GM23248 (cell line): ENCODE data around the gene UBASH3A. TPM values are rescaled to one million over a fixed set of nuclear protein-coding genes. Genes with fewer than 3 reads are reported as not detected.

Source experiments
- DNase-seq: peaks from one replicate; pipeline ENCODE4 v3.0.0-alpha.2; 2015
- H2AFZ ChIP-seq: fragments of 200-600 bp; sonication (generic); 2 replicates; pipeline ENCODE4 v1.6.1; 2016; ENCODE audit warnings: antibody characterized with exemption
- H3F3A ChIP-seq: fragments of 200-600 bp; sonication (generic); 2 replicates; pipeline ENCODE4 v1.6.1; 2016; ENCODE audit warnings: mild to moderate bottlenecking, antibody characterized with exemption, mixed run types; ENCODE audit not compliant: insufficient read depth
- H3K27ac ChIP-seq: fragments of 200-600 bp; sonication (generic); 2 replicates; pipeline ENCODE4 v1.5.1; 2016; ENCODE audit warnings: mild to moderate bottlenecking
- H3K27me3 ChIP-seq: fragments of 200-600 bp; sonication (generic); replicated peaks from 2 replicates; pipeline ENCODE4 v1.6.1; 2016; ENCODE audit warnings: mild to moderate bottlenecking; ENCODE audit not compliant: insufficient read depth
- H3K36me3 ChIP-seq: fragments of 200-600 bp; sonication (generic); 2 replicates; pipeline ENCODE4 v1.6.1; 2016; ENCODE audit warnings: low read depth, mild to moderate bottlenecking
- H3K4me1 ChIP-seq: fragments of 200-600 bp; sonication (generic); 2 replicates; pipeline ENCODE4 v1.6.1; 2016; ENCODE audit warnings: mild to moderate bottlenecking; ENCODE audit not compliant: insufficient read depth
- H3K4me2 ChIP-seq: fragments of 200-600 bp; sonication (generic); one replicate; pipeline ENCODE4 v1.6.1; 2016; ENCODE audit warnings: mild to moderate bottlenecking; ENCODE audit not compliant: unreplicated experiment
- H3K4me3 ChIP-seq: fragments of 200-600 bp; sonication (generic); 2 replicates; pipeline ENCODE4 v1.5.1; 2016; ENCODE audit warnings: mild to moderate bottlenecking
- H3K79me2 ChIP-seq: fragments of 200-600 bp; sonication (generic); 2 replicates; pipeline ENCODE4 v1.6.1; 2016; ENCODE audit warnings: mild to moderate bottlenecking; ENCODE audit not compliant: insufficient read depth
- H3K9ac ChIP-seq: fragments of 200-600 bp; sonication (generic); 2 replicates; pipeline ENCODE4 v1.6.1; 2016; ENCODE audit warnings: mild to moderate bottlenecking
- H3K9me2 ChIP-seq: fragments of 200-600 bp; sonication (generic); 2 replicates; pipeline ENCODE4 v1.6.1; 2016; ENCODE audit warnings: mixed run types, mild to moderate bottlenecking, moderate library complexity; ENCODE audit not compliant: insufficient read depth
- H3K9me3 ChIP-seq: fragments of 200-600 bp; sonication (generic); one replicate; pipeline ENCODE4 v1.6.1; 2017; ENCODE audit warnings: low read depth
- H4K20me1 ChIP-seq: fragments of 200-600 bp; sonication (generic); 2 replicates; pipeline ENCODE4 v1.6.0; 2016; ENCODE audit not compliant: insufficient read depth
- EZH2 ChIP-seq: fragments of 200-600 bp; sonication (generic); IDR thresholded peaks from 2 replicates; pipeline ENCODE4 v1.6.1; 2018; ENCODE audit warnings: antibody characterized with exemption, mild to moderate bottlenecking; ENCODE audit not compliant: insufficient read depth, poor library complexity, severe bottlenecking
- EZH2phosphoT487 ChIP-seq: fragments of 200-600 bp; sonication (generic); IDR thresholded peaks from 2 replicates; pipeline ENCODE4 v1.6.1; 2018; ENCODE audit warnings: antibody characterized with exemption, moderate library complexity, mild to moderate bottlenecking, low read depth; ENCODE audit not compliant: insufficient read depth
- WGBS, 2 experiments: methylation state at CpG; one replicate each; pipeline ENCODE4 v1.1.6; 2015 to 2017; ENCODE audit warnings: low lambda C conversion rate in 2 of 2, low coverage in 1 of 2; ENCODE audit errors: missing lambda C conversion rate in 2 of 2; 5-methylcytosine and 5-hydroxymethylcytosine counted together
- in situ Hi-C: fragments of 300-500 bp; cut with MboI; formaldehyde crosslinking; loops from 2 replicates; pipeline ENCODE4 v1.15.0; 2020
- polyA plus RNA-seq: library from polyadenylated mRNA; unstranded; fragments of >200 nt; fragmentation: Nextera tagmentation; extraction: Ambion mirVana; gene quantifications from 2 replicates; pipeline ENCODE4 v1.2.1, GENCODE V29; 2016
- total RNA-seq: library from RNA; depleted of rRNA; stranded (reverse); fragments of >200 nt; shearing (Covaris generic); gene quantifications from 2 replicates; pipeline ENCODE4 v1.2.3, GENCODE V29; 2014

Gene UBASH3A
- total and polyA plus RNA-seq, 2 experiments from 2014 or later = not detected

GRCh38 chr21:42377951-42378340, 25.8 kb upstream of the UBASH3A start:
- in situ Hi-C loops = no loop called here
- H3K4me1 ChIP-seq = no peaks in the 10 kb centered on the region
- H3K9me3 ChIP-seq = no peaks in the 10 kb centered on the region
- no peaks in the 10 kb centered on the region for H3K79me2 ChIP-seq
- no peak overlapping the region for H3K4me2 ChIP-seq
- DNase-seq = no peak
- H3K9me2 ChIP-seq = no peaks in the 10 kb centered on the region
- no peak overlapping the region for H3K4me3 ChIP-seq
- TF ChIP-seq EZH2 (no peak), EZH2phosphoT487 (no peak)
- no peak overlapping the region for H2AFZ ChIP-seq
- peaks cover 5% of the 10 kb centered on the region for H3K27me3 ChIP-seq
- 29 to 34% methylated on average over 5 of the region's 5 CpGs for WGBS, 2 experiments
- H3K9ac ChIP-seq = no peak overlapping the region
- H3K27ac ChIP-seq = no peak overlapping the region
- H3K36me3 ChIP-seq = no peaks in the 10 kb centered on the region
- H4K20me1 ChIP-seq = no peaks in the 10 kb centered on the region
- H3F3A ChIP-seq = no peaks in the 10 kb centered on the region

- H3K9me2 ChIP-seq = no peaks in the 10 kb centered on the region
- H3K27ac ChIP-seq = no peak overlapping the region
- H3K4me1 ChIP-seq = no peaks in the 10 kb centered on the region
- no peak overlapping the region for H3K9ac ChIP-seq
- H3F3A ChIP-seq = no peaks in the 10 kb centered on the region
- H3K4me3 ChIP-seq = no peak overlapping the region
- H4K20me1 ChIP-seq = no peaks in the 10 kb centered on the region
- 30 to 31% methylated on average over 8 of the region's 8 CpGs for WGBS, 2 experiments
- no peak overlapping the region for H2AFZ ChIP-seq
- H3K36me3 ChIP-seq = no peaks in the 10 kb centered on the region
- TF ChIP-seq EZH2 (no peak), EZH2phosphoT487 (no peak)
- no peaks in the 10 kb centered on the region for H3K79me2 ChIP-seq
- no peak for DNase-seq
- in situ Hi-C loops = no loop called here
- H3K27me3 ChIP-seq = peaks cover 5% of the 10 kb centered on the region
- no peaks in the 10 kb centered on the region for H3K9me3 ChIP-seq
- H3K4me2 ChIP-seq = no peak overlapping the region
These were observed 25.3 kb upstream of the UBASH3A start for GRCh38 chr21:42378418-42378817.

GRCh38 chr21:42379426-42380215, 24.1 kb upstream of the UBASH3A start:
- Histone ChIP-seq H4K20me1 (no peaks in the 10 kb centered on the region), H3K27ac (no peak overlapping the region), H3K79me2 (no peaks in the 10 kb centered on the region), H2AFZ (no peak overlapping the region), H3K36me3 (no peaks in the 10 kb centered on the region), H3K4me3 (no peak overlapping the region), H3K4me1 (no peaks in the 10 kb centered on the region), H3K4me2 (no peak overlapping the region), H3K27me3 (peaks cover 5% of the 10 kb centered on the region), H3K9me3 (no peaks in the 10 kb centered on the region), H3F3A (no peaks in the 10 kb centered on the region), H3K9ac (no peak overlapping the region), H3K9me2 (no peaks in the 10 kb centered on the region)
- in situ Hi-C loops = no loop called here
- WGBS, 2 experiments = 36 to 44% methylated on average over 17 of the region's 17 CpGs
- no peak for DNase-seq
- no peak for TF ChIP-seq EZH2phosphoT487
- TF ChIP-seq EZH2 = no peak

GRCh38 chr21:42381347-42381984, 22.2 kb upstream of the UBASH3A start:
- Histone ChIP-seq H3K36me3 (no peaks in the 10 kb centered on the region), H3K9me3 (no peaks in the 10 kb centered on the region), H3K9ac (no peak overlapping the region), H3K27ac (no peak overlapping the region), H3K79me2 (no peaks in the 10 kb centered on the region), H3F3A (no peaks in the 10 kb centered on the region), H3K4me1 (no peaks in the 10 kb centered on the region), H3K4me2 (no peak overlapping the region), H3K4me3 (no peak overlapping the region), H3K9me2 (no peaks in the 10 kb centered on the region), H3K27me3 (peaks cover 5% of the 10 kb centered on the region), H2AFZ (no peak overlapping the region), H4K20me1 (no peaks in the 10 kb centered on the region)
- TF ChIP-seq EZH2 (no peak), EZH2phosphoT487 (no peak)
- in situ Hi-C loops = no loop called here
- WGBS, 2 experiments = 0 to 6% methylated on average over 1 of the region's 1 CpG
- DNase-seq = peak; percentile 54
